Right cardiac atrium (tissue), 5 donors: ENCODE measurements around the gene TTC23L. TPM values are rescaled to one million over a fixed set of nuclear protein-coding genes. Genes with fewer than 3 reads are reported as not detected.
"Not testable (repeated sequence)": the region's sequence is repeated elsewhere in the genome, so short reads cannot be mapped to it uniquely, and the experiment has no call there.

Experiments used
- ATAC-seq, 2 donors: fragments of 200-7000 bp; cut with Tn5 transposase; one replicate each; pipeline versions ENCODE4 v1.8.0 to v1.9.1; 2020; ENCODE audit warnings: moderate library complexity in 2 of 2, mild to moderate bottlenecking in 1 of 2
- DNase-seq, 3 donors: peaks; one replicate each; pipeline ENCODE4 v3.0.0-alpha.2; 2020
- H3K27ac ChIP-seq: one replicate; pipeline ENCODE4 v1.5.1; 2013; ENCODE audit warnings: mild to moderate bottlenecking, low read length, control low read depth, moderate library complexity
- H3K27me3 ChIP-seq: one replicate; pipeline ENCODE4 v1.6.1; 2013; ENCODE audit not compliant: control insufficient read depth, insufficient read depth
- H3K4me1 ChIP-seq: one replicate; pipeline ENCODE4 v1.6.1; 2013; ENCODE audit warnings: low read length; ENCODE audit not compliant: control insufficient read depth, insufficient read depth
- H3K4me3 ChIP-seq: one replicate; pipeline ENCODE4 v1.5.1; 2013; ENCODE audit warnings: low read length, control low read depth
- H3K9me3 ChIP-seq: one replicate; pipeline ENCODE4 v1.6.1; 2013; ENCODE audit warnings: low read length; ENCODE audit not compliant: control insufficient read depth
- WGBS: extraction: QIAGEN DNeasy Blood & Tissue Kit; methylation state at CpG from one replicate; pipeline ENCODE4 v1.1.7; 2013; 5-methylcytosine and 5-hydroxymethylcytosine counted together
- intact Hi-C, 4 donors: fragments of 100-400 bp; cut with DNase I; formaldehyde crosslinking; loops; one replicate each; pipeline versions ENCODE4 v1.11.0 to v1.14.0; 2022 to 2023
- polyA plus RNA-seq: library from polyadenylated mRNA; stranded (reverse); fragments of 200-250 nt; gene quantifications from one replicate; pipeline ENCODE4 v1.2.3, GENCODE V29; 2013
- total RNA-seq, 4 donors: library from RNA; stranded (reverse); fragmentation: NEBNext Ultra II Directional; extraction: Animal tissue kit (Norgen Biotek cat#: 25700); gene quantifications; one replicate each; pipeline ENCODE4 v1.2.1, GENCODE V29; 2021
- donor health status: healthy with polysubstance abuse.
- donor health status: DM: no; HTN: yes; CAD: no.
- donor health status: DM: no; HTN: no; CAD: no.
- donor health status: DM: no; HTN: yes; CAD: no; lungs with severe emphysema.
- donor health status: DM: yes; HTN: yes; CAD: no.

The TTC23L gene
- total and polyA plus RNA-seq, 5 donors: not detected

- H3K4me3 ChIP-seq, DNase-seq, intact Hi-C loops, H3K27me3 ChIP-seq, H3K9me3 ChIP-seq, ATAC-seq, H3K4me1 ChIP-seq, H3K27ac ChIP-seq: not testable (repeated sequence)
- WGBS: 93% methylated on average over 9 of the region's 9 CpGs
Measured at GRCh38 chr5:34923256-34923655, 84.3 kb downstream of the TTC23L start.

DNA sequence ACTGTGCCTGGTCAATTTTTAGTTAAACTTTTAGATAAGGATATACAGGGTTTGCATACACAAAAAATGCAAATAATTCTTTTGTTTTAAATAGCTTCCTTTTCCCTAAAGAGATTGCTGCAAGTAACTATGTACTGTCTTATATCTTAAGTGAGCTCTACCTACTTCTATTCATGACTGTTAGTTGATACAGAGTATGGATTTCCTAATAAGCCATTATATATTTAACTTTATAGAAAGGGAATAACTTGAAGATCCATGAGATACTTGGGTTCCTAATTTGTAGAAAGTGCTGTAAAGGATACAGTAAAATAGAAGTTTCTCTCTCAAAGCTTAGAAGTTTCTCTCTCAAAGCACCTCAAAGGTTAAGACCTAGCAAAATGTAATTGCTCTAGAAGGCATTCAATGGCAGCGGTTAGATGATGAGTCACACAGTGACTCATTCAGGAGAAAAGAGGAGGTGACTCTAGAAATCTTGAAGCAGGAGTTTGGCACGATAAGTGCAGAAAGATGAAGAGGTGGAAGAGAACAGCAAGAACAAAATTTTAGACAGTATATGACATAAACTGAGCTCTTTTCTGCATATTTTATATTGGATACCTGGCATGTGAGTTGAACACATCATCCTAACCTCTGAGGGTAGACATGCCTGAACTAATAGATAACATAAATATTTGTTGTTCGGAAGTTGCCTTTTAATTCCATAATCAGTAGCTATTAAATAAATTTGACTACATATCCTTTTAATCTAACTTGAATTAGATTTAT lies 84.9 kb downstream of the TTC23L start:
- 49% methylated on average over 3 of the region's 3 CpGs for whole genome bisulfite sequencing

GRCh38 chr5:34924462-34924765 lies 85.5 kb downstream of the TTC23L start:
- Histone ChIP-seq H3K9me3 (no peaks in the 10 kb centered on the region), H3K27ac (no peak overlapping the region), H3K4me1 (no peaks in the 10 kb centered on the region), H3K27me3 (no peaks in the 10 kb centered on the region), H3K4me3 (no peak overlapping the region)
- ATAC-seq (no peak), DNase-seq (no peak)
- intact Hi-C loops: no loop called here

More for the DNA sequence above, 84.9 kb downstream of the TTC23L start:
- Histone ChIP-seq H3K9me3 (no peaks in the 10 kb centered on the region), H3K27me3 (no peaks in the 10 kb centered on the region), H3K4me3 (no peak overlapping the region), H3K4me1 (no peaks in the 10 kb centered on the region), H3K27ac (no peak overlapping the region)
- intact Hi-C loops: no loop called here
- peak in 1 of 2 donors; percentile 52 for ATAC-seq
- no peak for DNase-seq

DNA sequence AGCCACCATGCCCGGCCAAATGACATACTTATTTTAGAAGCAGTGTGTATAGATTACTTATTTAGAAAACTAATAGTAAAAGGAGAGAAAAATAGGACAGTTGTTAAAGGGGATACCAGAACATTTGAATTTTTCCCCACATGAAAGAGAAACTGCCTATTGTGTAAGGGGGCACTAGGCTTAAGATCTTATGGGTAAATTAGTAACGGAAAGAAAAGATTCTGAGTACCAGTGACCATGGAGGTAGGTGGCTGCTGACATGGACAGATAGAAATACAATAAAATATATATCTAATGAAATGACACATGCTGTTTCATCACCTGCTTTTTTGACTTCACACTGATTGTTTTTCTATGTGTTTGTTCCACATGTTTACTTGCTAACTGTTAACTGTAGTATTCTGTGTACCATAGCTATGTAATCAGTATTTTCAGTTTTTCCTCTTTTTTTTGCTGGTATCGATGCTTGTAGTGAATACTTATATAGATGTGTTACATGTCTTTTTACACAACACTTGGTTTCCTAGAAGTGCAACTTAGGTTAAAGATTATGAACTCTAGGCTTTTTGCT lies 87.4 kb downstream of the TTC23L start:
- 90% methylated on average over 3 of the region's 3 CpGs for WGBS
- no peaks in the 10 kb centered on the region for H3K27me3 ChIP-seq
- DNase-seq: no peak
- no peak for ATAC-seq
- H3K27ac ChIP-seq: no peak overlapping the region
- intact Hi-C loops: no loop called here
- H3K4me3 ChIP-seq: no peak overlapping the region
- no peaks in the 10 kb centered on the region for H3K9me3 ChIP-seq
- no peaks in the 10 kb centered on the region for H3K4me1 ChIP-seq

DNA sequence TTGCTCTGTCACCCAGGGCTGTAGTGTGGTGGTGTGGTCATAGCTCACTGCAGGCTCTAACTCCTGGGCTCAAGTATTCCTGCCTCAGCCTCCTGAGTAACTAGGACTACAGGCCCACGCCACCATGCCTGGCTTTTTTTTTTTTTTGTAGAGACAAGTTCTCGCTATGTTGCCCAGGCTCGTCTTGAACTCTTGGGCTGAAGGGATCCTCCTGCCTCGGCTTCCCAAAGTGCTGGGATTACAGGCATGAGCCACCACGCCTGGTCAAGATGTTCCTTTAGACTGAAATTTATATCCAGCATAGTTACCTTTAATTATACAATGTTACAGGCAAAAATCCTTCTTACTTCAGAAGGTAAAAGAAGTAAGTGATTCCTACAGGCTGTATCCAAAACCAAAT lies 88.8 kb downstream of the TTC23L start:
- no peak for ATAC-seq
- Histone ChIP-seq H3K4me1 (no peaks in the 10 kb centered on the region), H3K4me3 (no peak overlapping the region), H3K27me3 (no peaks in the 10 kb centered on the region), H3K27ac (no peak overlapping the region), H3K9me3 (no peaks in the 10 kb centered on the region)
- intact Hi-C loops: no loop called here
- no peak for DNase-seq
- 98% methylated on average over 5 of the region's 5 CpGs for WGBS

GRCh38 chr5:34928267-34928666 lies 89.3 kb downstream of the TTC23L start:
- Histone ChIP-seq H3K9me3 (no peaks in the 10 kb centered on the region), H3K4me3 (no peak overlapping the region), H3K27ac (no peak overlapping the region), H3K27me3 (no peaks in the 10 kb centered on the region), H3K4me1 (no peaks in the 10 kb centered on the region)
- 90% methylated on average over 5 of the region's 5 CpGs for WGBS
- intact Hi-C loops: no loop called here
- DNase-seq (no peak), ATAC-seq (no peak)

GRCh38 chr5:34929134-34929719 lies 90.3 kb downstream of the TTC23L start, which contains the start of gene DNAJC21:
TSS of gene DNAJC21 (plus strand) at chr5:34929559. CDS start at chr5:34929820, 261 bp downstream.
- Histone ChIP-seq H3K27ac (peak within 1 kb of the TSS; percentile 91), H3K9me3 (no peaks in the 10 kb centered on the region), H3K4me1 (no peaks in the 10 kb centered on the region), H3K27me3 (no peaks in the 10 kb centered on the region), H3K4me3 (peak within 1 kb of the TSS; percentile 87)
- ATAC-seq (peak; percentile 98 to 99), DNase-seq (peak; percentile 99 to 100 (median 99))
- intact Hi-C loops: no loop called here
- WGBS: under 1% methylated on average over 63 of the region's 63 CpGs

- peak overlapping the region; percentile 91 for H3K27ac ChIP-seq
- no peaks in the 10 kb centered on the region for H3K27me3 ChIP-seq
- no peaks in the 10 kb centered on the region for H3K4me1 ChIP-seq
- no peaks in the 10 kb centered on the region for H3K9me3 ChIP-seq
- H3K4me3 ChIP-seq: peak overlapping the region; percentile 87
- WGBS: under 1% methylated on average over 70 of the region's 70 CpGs
- intact Hi-C loops: no loop called here
- peak; percentile 91 to 97 (median 96) for DNase-seq
- ATAC-seq: peak; percentile 80
Measured at GRCh38 chr5:34929720-34930461, 90.9 kb downstream of the TTC23L start.

- H3K4me1 ChIP-seq: no peaks in the 10 kb centered on the region
- 2% methylated on average over 3 of the region's 3 CpGs for WGBS
- H3K9me3 ChIP-seq: no peaks in the 10 kb centered on the region
- H3K27ac ChIP-seq: no peak overlapping the region
- H3K27me3 ChIP-seq: no peaks in the 10 kb centered on the region
- intact Hi-C loops: no loop called here
- DNase-seq: no peak
- peak overlapping the region; percentile 87 for H3K4me3 ChIP-seq
- no peak for ATAC-seq
Measured at GRCh38 chr5:34930462-34930844, 91.5 kb downstream of the TTC23L start.

- intact Hi-C loops: no loop called here
- Histone ChIP-seq H3K27me3 (no peaks in the 10 kb centered on the region), H3K27ac (no peak overlapping the region), H3K4me1 (no peaks in the 10 kb centered on the region), H3K4me3 (peak overlapping the region; percentile 87), H3K9me3 (no peaks in the 10 kb centered on the region)
- 66% methylated on average over 4 of the region's 4 CpGs for WGBS
- no peak for DNase-seq
- ATAC-seq: no peak
Measured at GRCh38 chr5:34930870-34931269, 91.9 kb downstream of the TTC23L start.

DNA sequence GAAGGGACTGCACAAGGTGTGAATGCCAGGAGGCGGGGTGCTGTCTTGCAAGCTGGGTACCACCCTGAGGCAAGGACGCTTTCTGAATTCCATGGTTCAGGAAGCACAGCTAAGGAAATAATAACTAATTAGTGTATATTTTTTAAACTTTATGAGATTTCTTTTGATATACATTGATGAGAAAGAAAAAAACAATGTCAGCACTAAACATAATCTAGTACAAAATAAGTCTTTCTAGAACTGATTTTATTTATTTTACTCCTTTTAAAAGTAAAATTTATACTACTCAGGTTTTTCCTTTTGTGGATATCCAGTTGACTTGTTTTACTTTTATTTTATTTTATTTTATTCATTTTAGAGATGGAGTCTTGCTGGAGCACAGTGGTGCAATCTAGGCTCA lies 94.0 kb downstream of the TTC23L start:
- no peaks in the 10 kb centered on the region for H3K27me3 ChIP-seq
- DNase-seq (no peak), ATAC-seq (no peak)
- H3K9me3 ChIP-seq: no peaks in the 10 kb centered on the region
- 85% methylated on average over 2 of the region's 2 CpGs for WGBS
- H3K4me3 ChIP-seq: no peak overlapping the region
- intact Hi-C loops: no loop called here
- H3K4me1 ChIP-seq: no peaks in the 10 kb centered on the region
- H3K27ac ChIP-seq: no peak overlapping the region
